ENCODE data around the gene CDC37L1. TPM values are rescaled to one million over a fixed set of nuclear protein-coding genes. Genes with fewer than 3 reads are reported as not detected.

CDC37L1 gene
- total RNA-seq, 6 experiments from 2014 or later = 20.9 to 42.4 (median 30.8) TPM

GRCh38 chr9:4665357-4665756, 14.0 kb upstream of the CDC37L1 start:
- H3K4me3 ChIP-seq = peak overlapping the region; percentile 4 to 76 (median 55)
- 20% methylated on average over 2 of the region's 2 CpGs for WGBS (ENCODE audit: insufficient coverage, low coverage, low lambda C conversion rate, missing lambda C conversion rate)
- peak in 3 of 4 donors; percentile 1 to 40 (median 6) for ATAC-seq
- peaks cover 0 to 33% (median 8%) of the 10 kb centered on the region in 4 donors for H3K4me1 ChIP-seq
- no peak for DNase-seq
- H3K27me3 ChIP-seq = no peaks in the 10 kb centered on the region
- no peaks in the 10 kb centered on the region for H3K36me3 ChIP-seq
- TF ChIP-seq, protein P1, sequence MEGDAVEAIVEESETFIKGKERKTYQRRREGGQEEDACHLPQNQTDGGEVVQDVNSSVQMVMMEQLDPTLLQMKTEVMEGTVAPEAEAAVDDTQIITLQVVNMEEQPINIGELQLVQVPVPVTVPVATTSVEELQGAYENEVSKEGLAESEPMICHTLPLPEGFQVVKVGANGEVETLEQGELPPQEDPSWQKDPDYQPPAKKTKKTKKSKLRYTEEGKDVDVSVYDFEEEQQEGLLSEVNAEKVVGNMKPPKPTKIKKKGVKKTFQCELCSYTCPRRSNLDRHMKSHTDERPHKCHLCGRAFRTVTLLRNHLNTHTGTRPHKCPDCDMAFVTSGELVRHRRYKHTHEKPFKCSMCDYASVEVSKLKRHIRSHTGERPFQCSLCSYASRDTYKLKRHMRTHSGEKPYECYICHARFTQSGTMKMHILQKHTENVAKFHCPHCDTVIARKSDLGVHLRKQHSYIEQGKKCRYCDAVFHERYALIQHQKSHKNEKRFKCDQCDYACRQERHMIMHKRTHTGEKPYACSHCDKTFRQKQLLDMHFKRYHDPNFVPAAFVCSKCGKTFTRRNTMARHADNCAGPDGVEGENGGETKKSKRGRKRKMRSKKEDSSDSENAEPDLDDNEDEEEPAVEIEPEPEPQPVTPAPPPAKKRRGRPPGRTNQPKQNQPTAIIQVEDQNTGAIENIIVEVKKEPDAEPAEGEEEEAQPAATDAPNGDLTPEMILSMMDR (IDR thresholded peaks at IDR 0.05) = no peak
- TF ChIP-seq POLR2A (IDR thresholded peaks at IDR 0.05) = peak; percentile 95
- intact Hi-C loops (cut with DNase I) = loop anchor here in 1 of 2 donors (10.0 kb wide), 1 partner anchor 79 kb away; the partner anchor contains the start of gene AK3
- no peaks in the 10 kb centered on the region for H3K9me3 ChIP-seq
- H3K27ac ChIP-seq = peak overlapping the region; percentile 92 to 94 (median 92)

DNA sequence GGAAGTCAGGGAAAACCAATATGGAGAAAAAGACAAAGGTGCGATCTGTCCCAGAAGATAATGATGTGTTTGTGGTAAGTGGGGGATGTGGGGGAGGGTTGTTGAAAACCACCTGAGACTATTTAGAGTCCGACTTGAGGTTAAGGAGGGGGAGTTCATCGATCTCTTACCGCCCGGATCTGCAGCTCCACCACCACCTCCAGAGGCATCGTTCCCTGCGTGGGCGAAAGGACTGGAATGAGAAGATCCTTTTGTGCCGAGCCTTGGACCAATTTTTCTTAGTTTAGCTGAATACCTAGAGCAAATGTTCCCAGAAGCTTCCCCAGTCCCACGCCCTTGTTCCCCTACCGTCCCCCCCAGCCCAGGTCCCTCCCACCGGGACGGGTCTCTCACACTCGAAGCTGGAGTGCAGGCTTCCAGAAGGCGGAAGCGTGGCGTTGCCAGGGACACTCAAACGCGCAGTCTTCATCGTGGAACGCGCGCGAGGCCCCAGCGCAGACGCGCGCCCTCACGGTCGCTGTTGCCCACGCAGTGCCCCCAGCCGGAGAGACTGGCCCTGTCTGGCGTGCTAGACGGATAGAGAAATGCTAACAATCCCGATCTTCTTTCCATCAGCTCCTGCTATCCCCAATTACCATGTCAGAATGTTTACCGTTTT, 13.2 kb upstream of the CDC37L1 start, which contains the start of gene SPATA6L:
Gene SPATA6L, minus strand, starts transcription at position 439 of the 658 bp plus-strand sequence. Its CDS starts 230 bp downstream, at position 209.
- peaks cover 0 to 33% (median 8%) of the 10 kb centered on the region in 4 donors for H3K4me1 ChIP-seq
- intact Hi-C loops (cut with DNase I) = loop anchor here in 1 of 2 donors (10.0 kb wide), 1 partner anchor 79 kb away; the partner anchor contains the start of gene AK3

DNA sequence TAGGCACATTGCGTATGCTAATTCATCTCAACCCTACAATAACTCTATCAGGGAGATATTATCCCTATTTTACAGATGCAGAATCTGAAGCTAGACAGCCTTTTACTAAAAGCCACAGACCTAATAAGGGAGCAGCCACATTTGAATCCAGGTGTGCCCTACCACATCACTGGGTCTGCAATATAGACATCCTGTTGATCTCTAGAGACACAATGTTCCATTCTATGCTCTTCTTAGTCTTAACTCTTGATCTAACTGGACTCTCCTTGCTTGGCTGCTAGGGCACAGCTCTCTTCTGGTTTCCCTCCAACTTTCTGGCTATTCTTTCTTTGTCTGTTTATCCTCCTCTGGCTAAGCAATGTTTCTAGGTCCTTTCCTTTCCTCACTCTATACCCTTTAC, 11.7 kb upstream of the CDC37L1 start:
- intact Hi-C loops (cut with DNase I) = loop anchor here in 1 of 2 donors (10.0 kb wide), 1 partner anchor 77 kb away; the partner anchor contains the start of gene AK3
- WGBS (ENCODE audit: insufficient coverage, low coverage, low lambda C conversion rate, missing lambda C conversion rate) = 100% methylated on average over 1 of the region's 1 CpG
- Histone ChIP-seq H3K4me3 (no peak overlapping the region), H3K9me3 (no peaks in the 10 kb centered on the region), H3K27me3 (no peaks in the 10 kb centered on the region), H3K4me1 (peaks cover 0 to 29% (median 8%) of the 10 kb centered on the region in 4 donors), H3K36me3 (no peaks in the 10 kb centered on the region), H3K27ac (no peak overlapping the region)
- ATAC-seq = no peak
- DNase-seq = no peak
- no peak for TF ChIP-seq POLR2A (IDR thresholded peaks at IDR 0.05)
- TF ChIP-seq, protein P1 (IDR thresholded peaks at IDR 0.05) = no peak

More for the DNA sequence above, 13.2 kb upstream of the CDC37L1 start, which contains the start of gene SPATA6L:
- Histone ChIP-seq H3K27ac (peak within 1 kb of the TSS; percentile 92 to 94 (median 92)), H3K27me3 (no peaks in the 10 kb centered on the region), H3K4me3 (peak within 1 kb of the TSS; percentile 38 to 76 (median 55)), H3K9me3 (no peaks in the 10 kb centered on the region), H3K36me3 (no peaks in the 10 kb centered on the region)
- TF ChIP-seq, protein P1 (IDR thresholded peaks at IDR 0.05) = peak in 2 of 4 donors; percentile 10 to 20
- peak; percentile 77 for TF ChIP-seq POLR2A (IDR thresholded peaks at IDR 0.05)
- peak; percentile 53 to 68 (median 60) for ATAC-seq
- WGBS (ENCODE audit: insufficient coverage, low coverage, low lambda C conversion rate, missing lambda C conversion rate) = 2% methylated on average over 23 of the region's 36 CpGs
- DNase-seq = peak; percentile 75 to 85 (median 82)

DNA sequence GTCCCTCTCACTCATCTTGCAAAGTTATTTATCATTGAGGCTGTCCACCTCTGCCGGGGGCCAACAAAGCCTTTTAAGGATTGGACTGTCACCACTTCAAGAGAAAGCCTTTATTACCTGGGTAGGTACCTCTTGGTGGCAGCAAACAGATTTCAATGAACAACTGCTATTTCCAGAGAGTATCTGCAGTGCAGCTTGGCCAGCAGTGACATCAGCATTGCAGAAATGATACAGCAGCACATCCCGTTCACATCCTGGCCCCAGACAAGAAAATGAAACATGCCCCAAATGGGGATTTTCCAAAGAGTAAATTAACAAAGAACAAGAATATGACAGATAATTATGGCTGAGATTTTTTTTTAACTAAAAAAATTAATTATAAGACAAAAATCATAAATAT, 10.8 kb upstream of the CDC37L1 start:
- WGBS (ENCODE audit: insufficient coverage, low coverage, low lambda C conversion rate, missing lambda C conversion rate) = 56% methylated on average over 1 of the region's 2 CpGs
- Histone ChIP-seq H3K4me1 (peaks cover 0 to 25% (median 6%) of the 10 kb centered on the region in 4 donors), H3K4me3 (no peak overlapping the region), H3K27me3 (no peaks in the 10 kb centered on the region), H3K27ac (no peak overlapping the region), H3K9me3 (no peaks in the 10 kb centered on the region), H3K36me3 (no peaks in the 10 kb centered on the region)
- intact Hi-C loops (cut with DNase I) = loop anchor here in 1 of 2 donors (10.0 kb wide), 1 partner anchor 76 kb away; the partner anchor contains the start of gene AK3
- ATAC-seq (no peak), DNase-seq (no peak)
- no peak for TF ChIP-seq POLR2A (IDR thresholded peaks at IDR 0.05)
- TF ChIP-seq, protein P1 (IDR thresholded peaks at IDR 0.05) = no peak
